Kidney (tissue), 11 donors: Measurements from ENCODE around the gene ZNF557. TPM values are rescaled to one million over a fixed set of nuclear protein-coding genes. Genes with fewer than 3 reads are reported as not detected.
"Not testable (repeated sequence)": the region's sequence is repeated elsewhere in the genome, so short reads cannot be mapped to it uniquely, and the experiment has no call there.

Experiments used
- DNase-seq, 5 donors: peaks; one replicate each; pipeline ENCODE4 v3.0.0-alpha.2; 2013 to 2020
- FAIRE-seq: peaks from 2 replicates; lab custom pipeline; 2012; peaks lifted over from hg19 to GRCh38; lab: Jason Lieb, UNC
- H3K27ac ChIP-seq, 2 donors: one replicate each; pipeline ENCODE4 v1.7.0; 2013; ENCODE audit warnings: low read depth in 2 of 2, low read length in 2 of 2, inconsistent platforms in 1 of 2
- H3K27me3 ChIP-seq: one replicate; pipeline ENCODE4 v1.7.1; 2013; ENCODE audit warnings: low read length, inconsistent platforms; ENCODE audit not compliant: control insufficient read depth, insufficient read depth
- H3K36me3 ChIP-seq, 3 donors: one replicate each; pipeline versions ENCODE4 v1.7.0 to v1.7.1; 2013; ENCODE audit warnings: low read length in 3 of 3, control low read depth in 1 of 3, inconsistent platforms in 1 of 3; ENCODE audit not compliant: insufficient read depth in 3 of 3, control insufficient read depth in 2 of 3
- H3K4me1 ChIP-seq, 3 donors: one replicate each; pipeline versions ENCODE4 v1.7.0 to v1.7.1; 2013; ENCODE audit warnings: low read length in 3 of 3, inconsistent platforms in 1 of 3, low read depth in 1 of 3; ENCODE audit not compliant: control insufficient read depth in 2 of 3, insufficient read depth in 2 of 3
- H3K4me3 ChIP-seq, 3 donors: one replicate each; pipeline versions ENCODE4 v1.7.0 to v1.8.1; 2013; ENCODE audit warnings: low read length in 3 of 3, control low read depth in 1 of 3, inconsistent platforms in 1 of 3
- H3K9ac ChIP-seq, 3 donors: one replicate each; pipeline versions ENCODE4 v1.7.0 to v1.7.1; 2013; ENCODE audit warnings: low read length in 3 of 3, control low read depth in 1 of 3, inconsistent platforms in 1 of 3
- H3K9me3 ChIP-seq, 3 donors: one replicate each; pipeline versions ENCODE4 v1.7.0 to v1.7.1; 2013; ENCODE audit warnings: low read length in 3 of 3, control low read depth in 1 of 3, inconsistent platforms in 1 of 3; ENCODE audit not compliant: control insufficient read depth in 2 of 3, insufficient read depth in 1 of 3
- intact Hi-C: fragments of 100-400 bp; cut with DNase I; formaldehyde crosslinking; loops from one replicate; pipeline ENCODE4 v1.11.1; 2022
- polyA plus RNA-seq: library from polyadenylated mRNA; stranded (reverse); fragments of 350-450 nt; fragmentation: Illumina TruSeq; extraction: RNeasy Lipid Tissue Mini Kit (QIAGEN cat#74804); gene quantifications from one replicate; pipeline ENCODE4 v1.2.3, GENCODE V29; 2014; ENCODE audit warnings: low read depth, low replicate concordance; ENCODE audit not compliant: insufficient read depth
- total RNA-seq: library from RNA; stranded (reverse); fragmentation: NEBNext Ultra II Directional; extraction: Animal tissue kit (Norgen Biotek cat#: 25700); gene quantifications from one replicate; pipeline ENCODE4 v1.2.1, GENCODE V29; 2021
- donor health status: control.
- donor health status: control.
- donor health status: DM: yes; HTN: yes; CAD: no.
- donor health status: Normal renal cell carcinoma (clear cell type).

Gene ZNF557
- total and polyA plus RNA-seq, 2 donors from 2014 or later: 1.3 to 13.2 TPM

DNA sequence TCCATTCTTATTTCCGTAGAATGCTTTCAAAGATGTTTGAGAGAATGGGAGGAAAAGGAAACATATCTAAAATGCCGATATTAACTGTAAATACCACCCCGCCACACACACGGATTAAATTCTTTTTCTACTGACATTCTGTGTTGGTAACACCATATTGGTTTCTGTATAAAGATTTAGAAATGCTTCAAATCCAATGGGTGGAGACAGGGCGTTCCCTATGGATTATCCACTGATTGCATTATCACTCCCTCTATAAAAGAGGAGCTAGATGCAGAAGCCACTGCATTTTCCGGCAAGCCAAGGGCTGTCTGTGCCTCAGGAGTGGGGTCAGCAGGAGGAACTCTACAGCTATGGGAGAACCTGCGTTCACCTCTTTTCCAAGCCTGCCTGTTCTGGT lies 20.5 kb upstream of the ZNF557 start, which contains the start of gene MBD3L2:
MBD3L2 (plus strand) TSS at position 301 of the 400 bp plus-strand sequence; CDS start at position 354, 53 bp downstream.
- H3K36me3 ChIP-seq, DNase-seq, H3K27ac ChIP-seq, intact Hi-C loops, H3K4me3 ChIP-seq, H3K9me3 ChIP-seq, H3K9ac ChIP-seq, H3K4me1 ChIP-seq, FAIRE-seq, H3K27me3 ChIP-seq: not testable (repeated sequence)

GRCh38 chr19:7051421-7051820 lies 18.1 kb upstream of the ZNF557 start:
- FAIRE-seq, H3K4me3 ChIP-seq, H3K27ac ChIP-seq, H3K4me1 ChIP-seq, intact Hi-C loops, H3K27me3 ChIP-seq, H3K9me3 ChIP-seq, H3K36me3 ChIP-seq, H3K9ac ChIP-seq: not testable (repeated sequence)
- peak in 1 of 5 donors; percentile 54 for DNase-seq

DNA sequence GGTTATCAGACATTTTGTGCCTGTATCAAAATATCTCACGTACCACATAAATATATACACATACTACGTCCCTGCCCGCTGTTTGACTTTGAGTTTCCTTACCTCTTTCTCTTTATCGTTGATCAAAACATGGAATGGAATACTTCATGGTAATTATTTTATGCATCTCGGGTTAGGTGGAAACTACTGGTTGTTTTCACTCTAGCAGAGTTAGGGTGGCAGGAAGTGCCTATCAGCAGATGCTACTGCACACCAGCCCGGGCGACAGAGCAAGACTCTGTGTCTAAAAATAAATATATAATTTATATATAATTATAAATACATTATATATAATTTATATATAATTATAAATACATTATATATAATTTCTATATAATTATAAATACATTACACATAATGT lies 16.6 kb upstream of the ZNF557 start:
- H3K9me3 ChIP-seq, H3K4me1 ChIP-seq, FAIRE-seq, H3K27me3 ChIP-seq, H3K27ac ChIP-seq, intact Hi-C loops, H3K36me3 ChIP-seq, H3K4me3 ChIP-seq, H3K9ac ChIP-seq: not testable (repeated sequence)
- peak in 1 of 5 donors; percentile 17 for DNase-seq

DNA sequence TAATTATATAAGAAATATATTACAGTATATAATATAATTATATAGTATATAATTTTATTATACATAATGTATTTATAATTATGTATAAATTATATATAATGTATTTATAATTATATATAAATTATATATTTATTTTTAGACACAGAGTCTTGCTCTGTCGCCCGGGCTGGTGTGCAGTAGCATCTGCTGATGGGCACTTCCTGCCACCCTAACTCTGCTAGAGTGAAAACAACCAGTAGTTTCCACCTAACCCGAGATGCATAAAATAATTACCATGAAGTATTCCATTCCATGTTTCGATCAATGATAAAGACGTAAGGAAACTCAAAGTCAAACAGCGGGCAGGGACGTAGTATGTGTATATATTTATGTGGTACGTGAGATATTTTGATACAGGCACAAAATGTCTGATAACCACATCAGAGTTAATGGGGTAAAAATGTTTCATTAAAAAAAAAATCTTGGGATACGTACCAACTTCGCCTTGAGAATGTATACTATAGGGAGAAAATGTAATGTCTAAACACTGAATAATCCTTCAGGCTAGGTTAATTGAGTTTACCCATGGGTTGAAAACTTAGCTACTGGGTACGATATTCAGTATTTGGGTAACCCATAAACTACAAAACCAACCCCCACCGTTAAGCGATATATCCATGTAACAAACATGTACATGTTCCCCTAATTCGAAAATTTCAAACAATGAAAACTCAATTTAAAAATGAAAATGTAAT lies 14.7 kb upstream of the ZNF557 start:
- H3K36me3 ChIP-seq, H3K4me3 ChIP-seq, H3K9me3 ChIP-seq, H3K27ac ChIP-seq, intact Hi-C loops, FAIRE-seq, H3K9ac ChIP-seq, DNase-seq, H3K27me3 ChIP-seq, H3K4me1 ChIP-seq: not testable (repeated sequence)

DNA sequence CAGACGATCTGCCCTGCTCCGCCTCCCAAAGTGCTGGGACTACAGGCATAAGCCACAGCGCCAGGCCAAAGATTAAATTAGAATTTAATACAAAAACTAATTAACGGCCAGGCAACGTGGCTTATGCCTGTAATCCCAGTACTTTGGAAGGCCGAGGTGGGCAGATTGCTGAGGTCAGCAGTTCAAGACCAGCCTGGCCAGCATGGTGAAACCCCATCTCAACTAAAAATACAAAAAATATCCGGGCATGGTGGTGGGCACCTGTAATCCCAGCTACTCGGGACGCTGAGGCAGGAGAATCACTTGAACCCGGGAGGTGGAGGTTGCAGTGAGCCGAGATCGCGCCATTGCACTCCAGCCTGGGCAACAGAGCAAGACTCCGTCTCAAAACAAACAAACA lies 13.8 kb upstream of the ZNF557 start:
- H3K9me3 ChIP-seq, intact Hi-C loops, H3K4me3 ChIP-seq, H3K4me1 ChIP-seq, H3K27me3 ChIP-seq, FAIRE-seq, DNase-seq, H3K36me3 ChIP-seq, H3K9ac ChIP-seq, H3K27ac ChIP-seq: not testable (repeated sequence)

GRCh38 chr19:7056371-7056770 lies 13.1 kb upstream of the ZNF557 start:
- H3K36me3 ChIP-seq, H3K27ac ChIP-seq, intact Hi-C loops, H3K4me3 ChIP-seq, H3K9me3 ChIP-seq, FAIRE-seq, H3K9ac ChIP-seq, H3K4me1 ChIP-seq, DNase-seq, H3K27me3 ChIP-seq: not testable (repeated sequence)

DNA sequence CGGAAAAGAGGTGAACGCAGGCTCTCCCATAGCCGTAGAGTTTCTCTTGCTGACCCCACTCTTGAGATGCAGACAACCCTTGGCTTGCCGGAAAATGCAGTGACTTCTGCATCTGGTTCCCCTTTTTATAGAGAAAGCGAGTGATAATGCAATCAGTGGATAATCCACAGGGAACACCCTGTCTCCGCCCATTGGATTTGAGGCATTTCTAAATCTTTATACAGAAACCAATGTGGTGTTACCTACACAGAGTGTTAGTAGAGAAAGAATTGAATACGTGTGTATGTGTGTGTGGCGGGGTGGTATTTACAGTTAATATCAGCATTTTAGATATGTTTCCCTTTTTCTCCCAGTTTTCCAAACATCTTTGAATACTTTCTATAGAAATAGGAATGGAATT lies 10.9 kb upstream of the ZNF557 start, which contains the start of gene MBD3L3:
MBD3L3 (minus strand) TSS at position 101 of the 400 bp plus-strand sequence; CDS start at position 30, 71 bp downstream.
- H3K4me3 ChIP-seq, DNase-seq, H3K9ac ChIP-seq, FAIRE-seq, H3K9me3 ChIP-seq, H3K27ac ChIP-seq, intact Hi-C loops, H3K27me3 ChIP-seq, H3K36me3 ChIP-seq, H3K4me1 ChIP-seq: not testable (repeated sequence)

- DNase-seq, H3K9ac ChIP-seq, H3K27ac ChIP-seq, H3K4me3 ChIP-seq, FAIRE-seq, H3K4me1 ChIP-seq, H3K27me3 ChIP-seq, H3K36me3 ChIP-seq, intact Hi-C loops, H3K9me3 ChIP-seq: not testable (repeated sequence)
Observed at GRCh38 chr19:7059977-7060376, 9.5 kb upstream of the ZNF557 start.
